MM.1S (cell line): Measurements from ENCODE around the gene GOT2.

ENCODE experiments used
- DNase-seq: peaks from one replicate; pipeline ENCODE4 v3.0.0-alpha.2; 2015
- H2AFZ ChIP-seq: fragments of 300-600 bp; sonication (generic); 2 replicates; pipeline ENCODE4 v1.6.0; 2016; ENCODE audit warnings: antibody characterized with exemption, low read length
- H3F3A ChIP-seq: fragments of 300-600 bp; sonication (generic); 2 replicates; pipeline ENCODE4 v1.6.1; 2016; ENCODE audit warnings: mild to moderate bottlenecking, antibody characterized with exemption, low read length, moderate library complexity, mixed read lengths; ENCODE audit not compliant: insufficient read depth
- H3K27ac ChIP-seq: fragments of 300-600 bp; sonication (generic); 2 replicates; pipeline ENCODE4 v1.5.1; 2016; ENCODE audit warnings: mild to moderate bottlenecking, low read length
- H3K27me3 ChIP-seq: fragments of 300-600 bp; sonication (generic); replicated peaks from 2 replicates; pipeline ENCODE4 v1.6.0; 2016; ENCODE audit warnings: low read length; ENCODE audit not compliant: insufficient read depth
- H3K36me3 ChIP-seq: fragments of 300-600 bp; sonication (generic); replicated peaks from 2 replicates; pipeline ENCODE4 v1.6.1; 2016; ENCODE audit warnings: mild to moderate bottlenecking, low read length, mixed read lengths; ENCODE audit not compliant: insufficient read depth
- H3K4me1 ChIP-seq: fragments of 300-600 bp; sonication (generic); 2 replicates; pipeline ENCODE4 v1.6.1; 2016; ENCODE audit warnings: low read length, mixed read lengths
- H3K4me2 ChIP-seq: fragments of 300-600 bp; sonication (generic); 2 replicates; pipeline ENCODE4 v1.6.0; 2016; ENCODE audit warnings: low read depth, low read length
- H3K4me3 ChIP-seq: fragments of 300-600 bp; sonication (generic); 2 replicates; pipeline ENCODE4 v1.5.1; 2016; ENCODE audit warnings: low read length, mixed read lengths
- H3K79me2 ChIP-seq: fragments of 300-600 bp; sonication (generic); 2 replicates; pipeline ENCODE4 v1.6.1; 2016; ENCODE audit warnings: mixed run types, low read length, mixed read lengths
- H3K9ac ChIP-seq: fragments of 300-600 bp; sonication (generic); 2 replicates; pipeline ENCODE4 v1.6.1; 2016; ENCODE audit warnings: low read length, mixed read lengths
- H3K9me2 ChIP-seq: fragments of 300-600 bp; sonication (generic); replicated peaks from 2 replicates; pipeline ENCODE4 v1.6.1; 2016; ENCODE audit warnings: mild to moderate bottlenecking, low read length, mixed read lengths; ENCODE audit not compliant: insufficient read depth
- H3K9me3 ChIP-seq: fragments of 300-600 bp; sonication (generic); replicated peaks from 2 replicates; pipeline ENCODE4 v1.6.1; 2016; ENCODE audit warnings: mild to moderate bottlenecking, low read length, mixed read lengths; ENCODE audit not compliant: insufficient read depth
- H4K20me1 ChIP-seq: fragments of 300-600 bp; sonication (generic); 2 replicates; pipeline ENCODE4 v1.6.1; 2016; ENCODE audit warnings: mild to moderate bottlenecking, low read length, moderate library complexity, mixed read lengths; ENCODE audit not compliant: insufficient read depth
- EZH2 ChIP-seq: fragments of 300-600 bp; sonication (generic); optimal IDR thresholded peaks from 2 replicates; pipeline ENCODE3; 2017; ENCODE audit warnings: low read depth, mild to moderate bottlenecking, antibody characterized with exemption, low read length, mixed read lengths
- EZH2phosphoT487 ChIP-seq: fragments of 300-600 bp; sonication (generic); IDR thresholded peaks from 2 replicates; pipeline ENCODE4 v1.6.1; 2018; ENCODE audit warnings: antibody characterized with exemption, low read length
- TF ChIP-seq, protein P1 (sequence below): fragments of 300-600 bp; sonication (generic); IDR thresholded peaks from 2 replicates; pipeline ENCODE4 v1.5.1; 2016; ENCODE audit warnings: antibody characterized with exemption, low read length, mixed read lengths

The GOT2 gene

DNA sequence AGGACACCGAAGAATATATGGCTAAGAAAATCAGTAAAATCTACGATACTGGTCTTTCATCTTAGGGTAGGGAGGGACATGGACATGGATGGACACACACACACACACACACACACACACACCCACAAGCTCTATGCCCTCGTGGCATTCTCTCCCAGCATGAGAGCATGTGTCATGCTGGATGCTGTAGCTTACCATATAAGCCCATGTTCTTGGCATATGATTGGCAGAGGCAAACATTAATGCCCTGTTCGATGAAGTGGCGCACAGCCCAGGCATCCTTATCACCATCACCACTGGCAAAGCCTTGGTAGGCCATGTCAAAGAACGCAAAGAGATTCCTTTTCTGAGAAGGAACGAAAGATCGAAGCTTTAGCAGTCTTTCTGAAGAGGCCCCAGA is 17.6 kb downstream of the GOT2 start:
- no peak overlapping the region for H3K4me3 ChIP-seq
- peaks cover 9% of the 10 kb centered on the region; the same call in 1 of the 2 replicates for H3K36me3 ChIP-seq
- no peak for DNase-seq
- H3K27ac ChIP-seq, result no peak overlapping the region
- H3K9ac ChIP-seq, result no peak overlapping the region
- no peak overlapping the region for H3K4me2 ChIP-seq
- H2AFZ ChIP-seq, result no peak overlapping the region
- H3K27me3 ChIP-seq, result no peaks in the 10 kb centered on the region
- no peaks in the 10 kb centered on the region for H3K4me1 ChIP-seq
- no peaks in the 10 kb centered on the region for H4K20me1 ChIP-seq
- H3K79me2 ChIP-seq, result 0 out of 2 replicates have a peak, but pooled peaks cover 6% of the 10 kb centered on the region
- TF ChIP-seq, protein P1, sequence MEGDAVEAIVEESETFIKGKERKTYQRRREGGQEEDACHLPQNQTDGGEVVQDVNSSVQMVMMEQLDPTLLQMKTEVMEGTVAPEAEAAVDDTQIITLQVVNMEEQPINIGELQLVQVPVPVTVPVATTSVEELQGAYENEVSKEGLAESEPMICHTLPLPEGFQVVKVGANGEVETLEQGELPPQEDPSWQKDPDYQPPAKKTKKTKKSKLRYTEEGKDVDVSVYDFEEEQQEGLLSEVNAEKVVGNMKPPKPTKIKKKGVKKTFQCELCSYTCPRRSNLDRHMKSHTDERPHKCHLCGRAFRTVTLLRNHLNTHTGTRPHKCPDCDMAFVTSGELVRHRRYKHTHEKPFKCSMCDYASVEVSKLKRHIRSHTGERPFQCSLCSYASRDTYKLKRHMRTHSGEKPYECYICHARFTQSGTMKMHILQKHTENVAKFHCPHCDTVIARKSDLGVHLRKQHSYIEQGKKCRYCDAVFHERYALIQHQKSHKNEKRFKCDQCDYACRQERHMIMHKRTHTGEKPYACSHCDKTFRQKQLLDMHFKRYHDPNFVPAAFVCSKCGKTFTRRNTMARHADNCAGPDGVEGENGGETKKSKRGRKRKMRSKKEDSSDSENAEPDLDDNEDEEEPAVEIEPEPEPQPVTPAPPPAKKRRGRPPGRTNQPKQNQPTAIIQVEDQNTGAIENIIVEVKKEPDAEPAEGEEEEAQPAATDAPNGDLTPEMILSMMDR, result no peak
- TF ChIP-seq EZH2phosphoT487 (no peak), EZH2 (no peak)
- H3K9me3 ChIP-seq, result no peaks in the 10 kb centered on the region
- H3K9me2 ChIP-seq, result no peaks in the 10 kb centered on the region
- no peaks in the 10 kb centered on the region for H3F3A ChIP-seq

DNA sequence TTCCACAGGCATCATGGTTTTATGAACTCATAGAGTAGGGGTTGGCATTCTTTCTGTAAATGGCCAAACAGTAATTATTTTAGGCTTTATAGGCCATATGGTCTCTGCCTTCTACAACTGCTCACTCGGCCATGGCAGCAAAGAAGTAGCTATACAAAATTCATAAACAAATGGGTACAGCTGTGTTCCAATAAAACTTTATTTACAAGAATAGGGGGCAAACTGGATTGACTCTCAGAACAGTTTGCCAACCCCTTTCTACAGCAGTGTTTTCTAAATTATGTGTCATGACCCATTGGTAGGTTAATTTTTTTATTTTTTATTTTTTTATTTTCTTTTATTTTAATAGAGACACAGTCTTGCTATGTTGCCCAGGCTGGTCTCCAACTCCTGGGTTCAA is 20.4 kb downstream of the GOT2 start:
- H2AFZ ChIP-seq, result no peak overlapping the region
- H3K4me1 ChIP-seq, result no peaks in the 10 kb centered on the region
- H3K9ac ChIP-seq, result no peak overlapping the region
- no peak for DNase-seq
- TF ChIP-seq EZH2 (no peak), EZH2phosphoT487 (no peak)
- H3K4me3 ChIP-seq, result no peak overlapping the region
- no peaks in the 10 kb centered on the region for H3K9me3 ChIP-seq
- no peak overlapping the region for H3K4me2 ChIP-seq
- H4K20me1 ChIP-seq, result no peaks in the 10 kb centered on the region
- H3K36me3 ChIP-seq, result peaks cover 4% of the 10 kb centered on the region; the same call in 1 of the 2 replicates
- H3F3A ChIP-seq, result no peaks in the 10 kb centered on the region
- no peaks in the 10 kb centered on the region for H3K9me2 ChIP-seq
- no peak overlapping the region for H3K27ac ChIP-seq
- H3K79me2 ChIP-seq, result no peaks in the 10 kb centered on the region
- H3K27me3 ChIP-seq, result no peaks in the 10 kb centered on the region

GRCh38 chr16:58709333-58709732 is 24.8 kb downstream of the GOT2 start:
- H3K9me2 ChIP-seq, result no peaks in the 10 kb centered on the region

DNA sequence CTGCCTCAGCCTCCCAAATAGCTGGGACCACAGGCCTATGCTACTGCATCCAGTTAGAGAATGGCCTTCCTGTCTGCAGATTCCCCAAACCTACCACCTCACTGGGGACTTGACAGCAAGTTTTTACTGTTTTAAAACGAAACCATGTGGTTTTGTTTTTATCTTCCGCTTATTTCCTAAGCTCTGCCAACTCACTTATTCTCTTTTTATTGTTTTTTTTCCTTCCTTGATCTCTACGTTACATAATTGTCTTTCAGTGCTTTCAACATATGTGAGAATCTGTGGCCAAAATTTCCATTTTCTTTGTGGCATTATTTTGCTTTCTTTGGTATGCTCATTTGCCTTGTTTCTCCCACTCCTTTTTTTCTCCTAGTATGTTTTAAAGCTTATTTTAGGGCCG is 35.0 kb downstream of the GOT2 start:
- DNase-seq, result no peak
- no peaks in the 10 kb centered on the region for H3K9me2 ChIP-seq
- no peak overlapping the region for H2AFZ ChIP-seq
- no peak overlapping the region for H3K4me3 ChIP-seq
- no peak overlapping the region for H3K27ac ChIP-seq
- H4K20me1 ChIP-seq, result no peaks in the 10 kb centered on the region
- H3K9ac ChIP-seq, result no peak overlapping the region
- no peaks in the 10 kb centered on the region for H3K36me3 ChIP-seq
- TF ChIP-seq EZH2phosphoT487 (no peak), EZH2 (no peak)
- TF ChIP-seq, protein P1, result no peak
- no peaks in the 10 kb centered on the region for H3K79me2 ChIP-seq
- no peak overlapping the region for H3K4me2 ChIP-seq
- H3F3A ChIP-seq, result no peaks in the 10 kb centered on the region
- H3K4me1 ChIP-seq, result no peaks in the 10 kb centered on the region
- no peaks in the 10 kb centered on the region for H3K9me3 ChIP-seq
- H3K27me3 ChIP-seq, result no peaks in the 10 kb centered on the region

More at GRCh38 chr16:58709333-58709732, 24.8 kb downstream of the GOT2 start:
- Histone ChIP-seq H3K36me3 (no peaks in the 10 kb centered on the region; the same call in 1 of the 2 replicates), H3K4me1 (no peaks in the 10 kb centered on the region), H3K4me3 (no peak overlapping the region), H3K9ac (no peak overlapping the region), H4K20me1 (no peaks in the 10 kb centered on the region), H3K4me2 (no peak overlapping the region), H2AFZ (no peak overlapping the region), H3K79me2 (no peaks in the 10 kb centered on the region), H3K27me3 (no peaks in the 10 kb centered on the region), H3F3A (no peaks in the 10 kb centered on the region), H3K9me3 (no peaks in the 10 kb centered on the region), H3K27ac (no peak overlapping the region)
- DNase-seq, result no peak
- TF ChIP-seq, protein P1, result no peak
- TF ChIP-seq EZH2phosphoT487 (no peak), EZH2 (no peak)
